ENCODE measurements around the gene RPL18.

- no peak for TF ChIP-seq EZH2phosphoT487 (IDR thresholded peaks at IDR 0.05; ENCODE audit: insufficient read depth, low read depth)
- TF ChIP-seq EZH2 (IDR thresholded peaks at IDR 0.05; ENCODE audit: insufficient read depth, poor library complexity, severe bottlenecking), result no peak
These were observed 5.2 kb upstream of the RPL18 start for GRCh38 chr19:48624067-48624594.
